HEK293 (cell line): ENCODE measurements around the gene VTI1B.

Experiments
- CTCF ChIA-PET: fragments of 350-600 bp; formaldehyde crosslinking; extraction: SDS; loops from one replicate; lab custom pipeline; 2021; ENCODE audit warnings: antibody characterized with exemption; lab: Yijun Ruan, JAX
- POLR2A ChIA-PET: fragments of 300-600 bp; formaldehyde crosslinking; extraction: SDS; loops from one replicate; lab custom pipeline; 2020; ENCODE audit warnings: antibody characterized with exemption, inconsistent platforms; lab: Yijun Ruan, JAX
- H3K27ac ChIP-seq: fragments of 200-500 bp; sonication (Bioruptor generic); 2 replicates; pipeline ENCODE4 v1.5.1; 2014; ENCODE audit warnings: low read depth, low read length, control low read depth, inconsistent platforms; ENCODE audit errors: extremely low read depth
- H3K36me3 ChIP-seq, 2 experiments: fragments of 200-500 bp in 1 of 2; sonication (Bioruptor generic) in 1 of 2; 1 replicate in 1 of 2; 2 replicates in 1 of 2; pipeline ENCODE4 v1.5.1; 2014 to 2017; ENCODE audit warnings: inconsistent platforms in 2 of 2, low read length in 2 of 2; ENCODE audit not compliant: control insufficient read depth in 2 of 2, insufficient read depth in 1 of 2
- H3K4me1 ChIP-seq: fragments of 200-500 bp; sonication (Bioruptor generic); 2 replicates; pipeline ENCODE4 v1.5.1; 2014; ENCODE audit warnings: mild to moderate bottlenecking, low read length, inconsistent platforms; ENCODE audit not compliant: control insufficient read depth, insufficient read depth
- H3K4me3 ChIP-seq: 2 replicates; pipeline ENCODE4 v1.5.1; 2011; ENCODE audit warnings: low read depth, mild to moderate bottlenecking, control low read depth, low read length, moderate library complexity
- H3K9me3 ChIP-seq: fragments of 200-500 bp; sonication (Bioruptor generic); 2 replicates; pipeline ENCODE4 v1.5.1; 2014; ENCODE audit warnings: low read depth, low read length, inconsistent platforms; ENCODE audit not compliant: control insufficient read depth, insufficient read depth
- GLIS1 ChIP-seq: fragments of 450-650 bp; formaldehyde crosslinking; IDR thresholded peaks from 2 replicates; pipeline ENCODE4 v1.5.1; 2016; ENCODE audit warnings: missing biosample characterization, missing genetic modification characterization
- KLF1 ChIP-seq: fragments of 450-650 bp; formaldehyde crosslinking; IDR thresholded peaks from 2 replicates; pipeline ENCODE4 v1.5.1; 2016; ENCODE audit warnings: missing biosample characterization, missing genetic modification characterization
- KLF9 ChIP-seq: fragments of 450-650 bp; formaldehyde crosslinking; IDR thresholded peaks from 2 replicates; pipeline ENCODE4 v1.5.1; 2016; ENCODE audit warnings: missing biosample characterization, missing genetic modification characterization, low read depth
- ZBTB17 ChIP-seq: fragments of 450-650 bp; formaldehyde crosslinking; IDR thresholded peaks from 2 replicates; pipeline ENCODE4 v1.5.1; 2016; ENCODE audit warnings: missing biosample characterization, missing genetic modification characterization
- ZBTB21 ChIP-seq: fragments of 450-650 bp; formaldehyde crosslinking; IDR thresholded peaks from 2 replicates; pipeline ENCODE4 v1.5.1; 2017; ENCODE audit warnings: missing biosample characterization, missing genetic modification characterization
- ZNF19 ChIP-seq: fragments of 450-650 bp; formaldehyde crosslinking; IDR thresholded peaks from 2 replicates; pipeline ENCODE4; 2016; ENCODE audit warnings: missing biosample characterization, missing genetic modification characterization, low read depth
- ZNF2 ChIP-seq: fragments of 450-650 bp; formaldehyde crosslinking; IDR thresholded peaks from 2 replicates; pipeline ENCODE4 v1.5.1; 2016; ENCODE audit warnings: missing biosample characterization, missing genetic modification characterization
- ZNF311 ChIP-seq: fragments of 450-650 bp; formaldehyde crosslinking; IDR thresholded peaks from 2 replicates; pipeline ENCODE4 v1.5.1; 2017; ENCODE audit warnings: missing biosample characterization, missing genetic modification characterization, borderline replicate concordance
- ZNF366 ChIP-seq: fragments of 450-650 bp; formaldehyde crosslinking; conservative IDR thresholded peaks from 2 replicates; pipeline ENCODE4 v1.5.1; 2016; ENCODE audit warnings: missing biosample characterization, missing genetic modification characterization
- ZNF544 ChIP-seq: fragments of 450-650 bp; formaldehyde crosslinking; IDR thresholded peaks from 2 replicates; pipeline ENCODE4 v1.5.0; 2017; ENCODE audit warnings: missing biosample characterization, missing genetic modification characterization
- ZNF548 ChIP-seq: fragments of 450-650 bp; formaldehyde crosslinking; IDR thresholded peaks from 2 replicates; pipeline ENCODE4 v1.5.1; 2016; ENCODE audit warnings: missing biosample characterization, missing genetic modification characterization
- ZNF549 ChIP-seq: fragments of 450-650 bp; IDR thresholded peaks from 2 replicates; pipeline ENCODE4 v1.5.1; 2018; ENCODE audit warnings: missing biosample characterization, missing genetic modification characterization, mild to moderate bottlenecking, inconsistent platforms, moderate library complexity
- ZNF830 ChIP-seq: fragments of 450-650 bp; IDR thresholded peaks from 2 replicates; pipeline ENCODE4 v1.5.0; 2018; ENCODE audit warnings: missing biosample characterization, missing genetic modification characterization, low read depth, mild to moderate bottlenecking, moderate library complexity
- TF ChIP-seq, protein P1 (sequence below): fragments of 450-650 bp; formaldehyde crosslinking; IDR thresholded peaks from 2 replicates; pipeline ENCODE4 v1.5.1; 2016; ENCODE audit warnings: missing biosample characterization, missing genetic modification characterization
- TF ChIP-seq, protein P2 (sequence below): fragments of 450-650 bp; formaldehyde crosslinking; IDR thresholded peaks from 2 replicates; pipeline ENCODE4 v1.5.1; 2016; ENCODE audit warnings: missing biosample characterization, missing genetic modification characterization
- TF ChIP-seq, protein P3 (sequence below): fragments of 450-650 bp; formaldehyde crosslinking; IDR thresholded peaks from 2 replicates; pipeline ENCODE4 v1.5.1; 2016; ENCODE audit warnings: missing biosample characterization, missing genetic modification characterization
- TF ChIP-seq, protein P4 (sequence below): fragments of 450-650 bp; formaldehyde crosslinking; IDR thresholded peaks from 2 replicates; pipeline ENCODE4 v1.5.1; 2017; ENCODE audit warnings: missing biosample characterization, missing genetic modification characterization
- TF ChIP-seq, protein P5 (sequence below): fragments of 450-650 bp; formaldehyde crosslinking; IDR thresholded peaks from 2 replicates; pipeline ENCODE4 v1.5.1; 2016; ENCODE audit warnings: missing biosample characterization, missing genetic modification characterization
- TF ChIP-seq, protein P6 (sequence below): fragments of 450-650 bp; formaldehyde crosslinking; IDR thresholded peaks from 2 replicates; pipeline ENCODE4 v1.5.1; 2016; ENCODE audit warnings: missing biosample characterization, missing genetic modification characterization

VTI1B gene

DNA sequence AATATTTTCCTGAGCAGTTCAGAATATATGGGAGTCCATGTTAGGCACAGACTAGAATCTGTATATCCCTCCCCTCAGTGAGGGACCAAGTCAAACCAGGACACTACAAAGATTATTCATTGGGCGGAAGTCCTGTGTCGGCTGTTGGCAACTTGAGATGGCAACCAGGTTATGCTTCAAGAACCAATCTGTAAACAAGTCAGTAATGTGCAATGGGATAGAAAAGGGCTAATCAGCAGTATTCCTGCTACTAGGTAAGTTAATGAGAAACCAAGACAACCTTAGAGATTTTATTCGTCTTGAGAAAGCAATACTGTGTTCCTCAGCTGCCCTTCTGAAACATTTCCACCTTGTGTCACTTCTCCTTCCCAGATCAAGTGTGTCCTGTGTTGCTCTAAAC is 28.3 kb downstream of the VTI1B start:
- Histone ChIP-seq H3K36me3 (peaks cover 22 to 64% of the 10 kb centered on the region in 2 experiments; a peak in 2 of 3 replicates), H3K9me3 (no peaks in the 10 kb centered on the region)
- TF ChIP-seq ZNF19 (tag by site-specific recombination) (no peak), GLIS1 (tag by site-specific recombination) (no peak), ZNF366 (tag by site-specific recombination) (no peak), ZNF2 (tag by site-specific recombination) (no peak)
- TF ChIP-seq, protein P1, sequence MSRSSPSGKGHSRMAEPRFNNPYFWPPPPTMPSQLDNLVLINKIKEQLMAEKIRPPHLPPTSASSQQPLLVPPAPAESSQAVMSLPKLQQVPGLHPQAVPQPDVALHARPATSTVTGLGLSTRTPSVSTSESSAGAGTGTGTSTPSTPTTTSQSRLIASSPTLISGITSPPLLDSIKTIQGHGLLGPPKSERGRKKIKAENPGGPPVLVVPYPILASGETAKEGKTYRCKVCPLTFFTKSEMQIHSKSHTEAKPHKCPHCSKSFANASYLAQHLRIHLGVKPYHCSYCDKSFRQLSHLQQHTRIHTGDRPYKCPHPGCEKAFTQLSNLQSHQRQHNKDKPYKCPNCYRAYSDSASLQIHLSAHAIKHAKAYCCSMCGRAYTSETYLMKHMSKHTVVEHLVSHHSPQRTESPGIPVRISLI (tag by site-specific recombination) = no peak
- TF ChIP-seq, protein P2, sequence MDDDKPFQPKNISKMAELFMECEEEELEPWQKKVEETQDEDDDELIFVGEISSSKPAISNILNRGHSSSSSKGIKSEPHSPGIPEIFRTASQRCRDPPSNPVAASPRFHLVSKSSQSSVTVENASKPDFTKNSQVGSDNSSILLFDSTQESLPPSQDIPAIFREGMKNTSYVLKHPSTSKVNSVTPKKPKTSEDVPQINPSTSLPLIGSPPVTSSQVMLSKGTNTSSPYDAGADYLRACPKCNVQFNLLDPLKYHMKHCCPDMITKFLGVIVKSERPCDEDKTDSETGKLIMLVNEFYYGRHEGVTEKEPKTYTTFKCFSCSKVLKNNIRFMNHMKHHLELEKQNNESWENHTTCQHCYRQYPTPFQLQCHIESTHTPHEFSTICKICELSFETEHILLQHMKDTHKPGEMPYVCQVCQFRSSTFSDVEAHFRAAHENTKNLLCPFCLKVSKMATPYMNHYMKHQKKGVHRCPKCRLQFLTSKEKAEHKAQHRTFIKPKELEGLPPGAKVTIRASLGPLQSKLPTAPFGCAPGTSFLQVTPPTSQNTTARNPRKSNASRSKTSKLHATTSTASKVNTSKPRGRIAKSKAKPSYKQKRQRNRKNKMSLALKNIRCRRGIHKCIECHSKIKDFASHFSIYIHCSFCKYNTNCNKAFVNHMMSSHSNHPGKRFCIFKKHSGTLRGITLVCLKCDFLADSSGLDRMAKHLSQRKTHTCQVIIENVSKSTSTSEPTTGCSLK (tag by site-specific recombination) = no peak
- TF ChIP-seq, protein P3, sequence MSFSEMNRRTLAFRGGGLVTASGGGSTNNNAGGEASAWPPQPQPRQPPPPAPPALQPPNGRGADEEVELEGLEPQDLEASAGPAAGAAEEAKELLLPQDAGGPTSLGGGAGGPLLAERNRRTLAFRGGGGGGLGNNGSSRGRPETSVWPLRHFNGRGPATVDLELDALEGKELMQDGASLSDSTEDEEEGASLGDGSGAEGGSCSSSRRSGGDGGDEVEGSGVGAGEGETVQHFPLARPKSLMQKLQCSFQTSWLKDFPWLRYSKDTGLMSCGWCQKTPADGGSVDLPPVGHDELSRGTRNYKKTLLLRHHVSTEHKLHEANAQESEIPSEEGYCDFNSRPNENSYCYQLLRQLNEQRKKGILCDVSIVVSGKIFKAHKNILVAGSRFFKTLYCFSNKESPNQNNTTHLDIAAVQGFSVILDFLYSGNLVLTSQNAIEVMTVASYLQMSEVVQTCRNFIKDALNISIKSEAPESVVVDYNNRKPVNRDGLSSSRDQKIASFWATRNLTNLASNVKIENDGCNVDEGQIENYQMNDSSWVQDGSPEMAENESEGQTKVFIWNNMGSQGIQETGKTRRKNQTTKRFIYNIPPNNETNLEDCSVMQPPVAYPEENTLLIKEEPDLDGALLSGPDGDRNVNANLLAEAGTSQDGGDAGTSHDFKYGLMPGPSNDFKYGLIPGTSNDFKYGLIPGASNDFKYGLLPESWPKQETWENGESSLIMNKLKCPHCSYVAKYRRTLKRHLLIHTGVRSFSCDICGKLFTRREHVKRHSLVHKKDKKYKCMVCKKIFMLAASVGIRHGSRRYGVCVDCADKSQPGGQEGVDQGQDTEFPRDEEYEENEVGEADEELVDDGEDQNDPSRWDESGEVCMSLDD (tag by site-specific recombination) = no peak
- TF ChIP-seq, all 188 proteins: peak for 0
- Histone ChIP-seq H3K27ac (no peak overlapping the region), H3K4me3 (no peak overlapping the region), H3K4me1 (peaks cover 2% of the 10 kb centered on the region; the same call in 1 of the 2 replicates)
- CTCF ChIA-PET = no interaction called here
- POLR2A ChIA-PET = no interaction called here

DNA sequence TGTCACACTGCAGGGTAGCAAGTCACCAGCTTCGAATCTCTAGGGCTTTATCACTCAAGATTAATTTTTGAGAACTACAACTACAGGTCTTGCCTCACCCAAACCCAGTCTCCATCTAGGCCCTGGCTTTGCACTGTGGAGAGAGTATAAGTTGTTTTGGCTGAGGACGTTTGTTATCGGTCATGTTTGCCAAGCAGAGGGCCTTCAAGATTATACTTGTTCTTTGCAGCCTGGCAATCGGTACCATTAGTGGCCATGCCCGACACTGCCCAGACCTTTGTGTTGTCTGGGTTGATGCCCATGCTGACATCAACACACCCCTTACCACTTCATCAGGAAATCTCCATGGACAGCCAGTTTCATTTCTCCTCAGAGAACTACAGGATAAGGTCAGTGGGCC is 29.0 kb downstream of the VTI1B start:
- no peaks in the 10 kb centered on the region for H3K9me3 ChIP-seq
- ChIA-PET POLR2A (interaction anchor here (0.7 kb wide), 1 partner anchor 74 kb away, joined by 3 read pairs; no protein-coding TSS in a partner anchor), CTCF (interaction anchor here (0.6 to 0.7 kb wide), 2 partner anchors 23 to 66 kb away, joined by 3 to 4 read pairs; no protein-coding TSS in a partner anchor)
- peaks cover 16 to 57% of the 10 kb centered on the region in 2 experiments; a peak in 2 of 3 replicates for H3K36me3 ChIP-seq
- peaks cover 2% of the 10 kb centered on the region; the same call in 1 of the 2 replicates for H3K4me1 ChIP-seq
- no peak overlapping the region for H3K27ac ChIP-seq
- no peak overlapping the region for H3K4me3 ChIP-seq
- TF ChIP-seq ZNF311 (tag by site-specific recombination) = no peak
- TF ChIP-seq ZNF544 = no peak
- TF ChIP-seq ZNF830 (tag by site-specific recombination) = no peak
- TF ChIP-seq, protein P1 (tag by site-specific recombination) = no peak
- TF ChIP-seq, protein P4, sequence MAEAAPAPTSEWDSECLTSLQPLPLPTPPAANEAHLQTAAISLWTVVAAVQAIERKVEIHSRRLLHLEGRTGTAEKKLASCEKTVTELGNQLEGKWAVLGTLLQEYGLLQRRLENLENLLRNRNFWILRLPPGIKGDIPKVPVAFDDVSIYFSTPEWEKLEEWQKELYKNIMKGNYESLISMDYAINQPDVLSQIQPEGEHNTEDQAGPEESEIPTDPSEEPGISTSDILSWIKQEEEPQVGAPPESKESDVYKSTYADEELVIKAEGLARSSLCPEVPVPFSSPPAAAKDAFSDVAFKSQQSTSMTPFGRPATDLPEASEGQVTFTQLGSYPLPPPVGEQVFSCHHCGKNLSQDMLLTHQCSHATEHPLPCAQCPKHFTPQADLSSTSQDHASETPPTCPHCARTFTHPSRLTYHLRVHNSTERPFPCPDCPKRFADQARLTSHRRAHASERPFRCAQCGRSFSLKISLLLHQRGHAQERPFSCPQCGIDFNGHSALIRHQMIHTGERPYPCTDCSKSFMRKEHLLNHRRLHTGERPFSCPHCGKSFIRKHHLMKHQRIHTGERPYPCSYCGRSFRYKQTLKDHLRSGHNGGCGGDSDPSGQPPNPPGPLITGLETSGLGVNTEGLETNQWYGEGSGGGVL (tag by site-specific recombination) = no peak
- no peak for TF ChIP-seq ZNF549 (tag by site-specific recombination)
- TF ChIP-seq KLF9 (tag by site-specific recombination) = no peak
- TF ChIP-seq, protein P5, sequence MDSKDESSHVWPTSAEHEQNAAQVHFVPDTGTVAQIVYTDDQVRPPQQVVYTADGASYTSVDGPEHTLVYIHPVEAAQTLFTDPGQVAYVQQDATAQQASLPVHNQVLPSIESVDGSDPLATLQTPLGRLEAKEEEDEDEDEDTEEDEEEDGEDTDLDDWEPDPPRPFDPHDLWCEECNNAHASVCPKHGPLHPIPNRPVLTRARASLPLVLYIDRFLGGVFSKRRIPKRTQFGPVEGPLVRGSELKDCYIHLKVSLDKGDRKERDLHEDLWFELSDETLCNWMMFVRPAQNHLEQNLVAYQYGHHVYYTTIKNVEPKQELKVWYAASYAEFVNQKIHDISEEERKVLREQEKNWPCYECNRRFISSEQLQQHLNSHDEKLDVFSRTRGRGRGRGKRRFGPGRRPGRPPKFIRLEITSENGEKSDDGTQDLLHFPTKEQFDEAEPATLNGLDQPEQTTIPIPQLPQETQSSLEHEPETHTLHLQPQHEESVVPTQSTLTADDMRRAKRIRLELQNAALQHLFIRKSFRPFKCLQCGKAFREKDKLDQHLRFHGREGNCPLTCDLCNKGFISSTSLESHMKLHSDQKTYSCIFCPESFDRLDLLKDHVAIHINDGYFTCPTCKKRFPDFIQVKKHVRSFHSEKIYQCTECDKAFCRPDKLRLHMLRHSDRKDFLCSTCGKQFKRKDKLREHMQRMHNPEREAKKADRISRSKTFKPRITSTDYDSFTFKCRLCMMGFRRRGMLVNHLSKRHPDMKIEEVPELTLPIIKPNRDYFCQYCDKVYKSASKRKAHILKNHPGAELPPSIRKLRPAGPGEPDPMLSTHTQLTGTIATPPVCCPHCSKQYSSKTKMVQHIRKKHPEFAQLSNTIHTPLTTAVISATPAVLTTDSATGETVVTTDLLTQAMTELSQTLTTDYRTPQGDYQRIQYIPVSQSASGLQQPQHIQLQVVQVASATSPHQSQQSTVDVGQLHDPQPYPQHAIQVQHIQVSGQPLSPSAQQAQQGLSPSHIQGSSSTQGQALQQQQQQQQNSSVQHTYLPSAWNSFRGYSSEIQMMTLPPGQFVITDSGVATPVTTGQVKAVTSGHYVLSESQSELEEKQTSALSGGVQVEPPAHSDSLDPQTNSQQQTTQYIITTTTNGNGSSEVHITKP = no peak
- TF ChIP-seq ZBTB21 = no peak
- no peak for TF ChIP-seq ZBTB17
- TF ChIP-seq ZNF548 = no peak
- TF ChIP-seq, protein P6, sequence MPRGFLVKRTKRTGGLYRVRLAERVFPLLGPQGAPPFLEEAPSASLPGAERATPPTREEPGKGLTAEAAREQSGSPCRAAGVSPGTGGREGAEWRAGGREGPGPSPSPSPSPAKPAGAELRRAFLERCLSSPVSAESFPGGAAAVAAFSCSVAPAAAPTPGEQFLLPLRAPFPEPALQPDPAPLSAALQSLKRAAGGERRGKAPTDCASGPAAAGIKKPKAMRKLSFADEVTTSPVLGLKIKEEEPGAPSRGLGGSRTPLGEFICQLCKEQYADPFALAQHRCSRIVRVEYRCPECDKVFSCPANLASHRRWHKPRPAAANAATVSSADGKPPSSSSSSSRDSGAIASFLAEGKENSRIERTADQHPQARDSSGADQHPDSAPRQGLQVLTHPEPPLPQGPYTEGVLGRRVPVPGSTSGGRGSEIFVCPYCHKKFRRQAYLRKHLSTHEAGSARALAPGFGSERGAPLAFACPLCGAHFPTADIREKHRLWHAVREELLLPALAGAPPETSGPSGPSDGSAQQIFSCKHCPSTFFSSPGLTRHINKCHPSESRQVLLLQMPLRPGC = no peak
- TF ChIP-seq KLF1 (tag by site-specific recombination) = no peak
